NOMO-1 (cell line): ENCODE measurements around the gene SUFU.
"Not testable (repeated sequence)": the region's sequence is repeated elsewhere in the genome, so short reads cannot be mapped to it uniquely, and the experiment has no call there.

Experiments
- DNase-seq, 2 experiments: peaks; one replicate each; lab custom pipeline; 2025; ENCODE audit not compliant: unreplicated experiment in 2 of 2; lab: John Stamatoyannopoulos, UW

The SUFU gene

GRCh38 chr10:102665904-102666509 is 162.2 kb downstream of the SUFU start:
- no peak for DNase-seq

GRCh38 chr10:102667411-102667810 is 163.6 kb downstream of the SUFU start:
- DNase-seq = not testable (repeated sequence)

- no peak for DNase-seq
Measured at GRCh38 chr10:102668326-102669107, 164.7 kb downstream of the SUFU start.

GRCh38 chr10:102669206-102670064 is 165.7 kb downstream of the SUFU start:
- no peak for DNase-seq

- no peak for DNase-seq
Measured at GRCh38 chr10:102670065-102670670, 166.4 kb downstream of the SUFU start.

- DNase-seq = no peak
Measured at GRCh38 chr10:102670871-102671434, 167.2 kb downstream of the SUFU start.

- no peak for DNase-seq
Measured at GRCh38 chr10:102673236-102673818, 169.6 kb downstream of the SUFU start.

- peak in 1 of 2 experiments; percentile 13 for DNase-seq
Measured at GRCh38 chr10:102673819-102674511, 170.2 kb downstream of the SUFU start.

- no peak for DNase-seq
Measured at GRCh38 chr10:102674566-102674965, 170.8 kb downstream of the SUFU start.

GRCh38 chr10:102675011-102675665 is 171.4 kb downstream of the SUFU start:
- no peak for DNase-seq

- peak; percentile 71 to 85 for DNase-seq
Measured at GRCh38 chr10:102675666-102676533, 172.1 kb downstream of the SUFU start.

GRCh38 chr10:102676534-102677315 is 173.0 kb downstream of the SUFU start:
- DNase-seq = no peak

GRCh38 chr10:102677331-102678067 is 173.7 kb downstream of the SUFU start:
- DNase-seq = no peak

- no peak for DNase-seq
Measured at GRCh38 chr10:102678068-102678400, 174.3 kb downstream of the SUFU start.

- DNase-seq = peak; percentile 55 to 73
Measured at GRCh38 chr10:102678842-102679289, 175.1 kb downstream of the SUFU start.

GRCh38 chr10:102679596-102679995 is 175.8 kb downstream of the SUFU start:
- DNase-seq = no peak

- DNase-seq = no peak
Measured at GRCh38 chr10:102681696-102682095, 177.9 kb downstream of the SUFU start.
